ENCODE results near the gene B9D1.
A peak's percentile ranks its signal among the peaks of the same experiment; 100 is the strongest.

B9D1 gene

DNA sequence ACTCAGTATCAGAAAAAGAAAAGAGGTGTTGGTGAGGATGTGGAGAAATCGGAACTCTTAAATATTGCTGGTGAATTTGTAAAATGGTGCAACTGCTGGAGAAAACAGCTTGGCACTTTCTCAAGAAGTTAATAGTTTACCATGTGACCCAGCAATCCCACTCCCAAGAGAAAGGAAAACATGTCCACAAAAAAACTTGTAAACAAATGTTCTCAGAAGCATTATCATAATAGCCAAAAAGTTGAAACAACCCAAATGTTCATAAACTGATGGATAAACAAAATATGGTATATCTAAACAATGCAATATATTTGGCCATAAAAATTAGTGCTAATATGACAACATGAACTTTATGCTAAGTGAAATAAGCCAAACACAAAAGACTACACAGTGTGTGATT lies 13.2 kb upstream of the B9D1 start:
- DNase-seq: no peak

DNA sequence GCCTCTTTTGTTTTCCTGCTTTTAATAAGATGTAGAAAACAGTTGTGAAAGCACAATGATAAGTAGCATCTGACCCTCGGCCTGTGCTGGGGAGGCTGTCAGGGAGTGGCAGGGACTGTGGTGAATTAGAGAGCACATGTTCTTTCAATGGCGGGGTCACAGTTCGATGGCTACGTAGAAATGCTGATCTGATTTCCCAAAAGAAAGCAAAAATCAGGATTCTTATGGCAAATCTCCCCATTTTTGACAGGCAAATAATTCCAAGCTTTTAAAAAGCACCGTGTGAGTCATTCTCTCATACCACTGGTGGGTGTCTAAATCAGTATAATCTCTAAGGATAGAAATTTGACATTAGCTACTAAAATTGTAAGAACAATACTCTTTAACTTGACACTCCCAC lies 11.6 kb upstream of the B9D1 start:
- DNase-seq: no peak

DNA sequence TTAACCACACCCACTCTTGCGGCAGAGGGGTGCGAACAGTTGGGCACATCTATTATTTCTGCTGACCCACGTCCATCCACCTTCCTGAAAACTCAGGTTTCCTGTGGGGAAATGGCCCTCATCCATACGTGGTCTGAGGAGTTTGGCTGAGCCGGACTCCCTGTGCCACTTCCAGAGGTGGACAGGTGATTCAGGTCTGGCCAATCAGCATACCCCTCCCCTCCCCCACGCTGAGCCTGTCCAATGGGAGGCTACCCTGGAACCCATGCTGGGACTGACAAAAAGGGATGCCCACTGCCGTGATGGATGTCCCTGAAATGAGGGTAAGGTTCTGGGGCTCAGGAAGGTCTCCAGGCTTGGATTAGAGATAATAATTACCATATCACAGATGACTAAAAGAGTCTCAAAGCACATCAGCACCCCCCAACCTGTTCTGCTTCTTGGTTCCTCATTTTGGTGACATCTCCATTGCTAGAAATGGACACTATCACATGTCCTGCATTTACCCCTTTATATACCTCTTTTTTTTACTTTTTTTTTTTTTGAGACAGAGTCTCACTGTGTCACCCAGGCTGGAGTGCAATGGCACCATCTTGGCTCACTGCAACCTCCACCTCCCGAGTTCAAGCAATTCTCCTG lies 10.5 kb upstream of the B9D1 start:
- DNase-seq: peak in 1 of 2 donors; percentile 44

DNA sequence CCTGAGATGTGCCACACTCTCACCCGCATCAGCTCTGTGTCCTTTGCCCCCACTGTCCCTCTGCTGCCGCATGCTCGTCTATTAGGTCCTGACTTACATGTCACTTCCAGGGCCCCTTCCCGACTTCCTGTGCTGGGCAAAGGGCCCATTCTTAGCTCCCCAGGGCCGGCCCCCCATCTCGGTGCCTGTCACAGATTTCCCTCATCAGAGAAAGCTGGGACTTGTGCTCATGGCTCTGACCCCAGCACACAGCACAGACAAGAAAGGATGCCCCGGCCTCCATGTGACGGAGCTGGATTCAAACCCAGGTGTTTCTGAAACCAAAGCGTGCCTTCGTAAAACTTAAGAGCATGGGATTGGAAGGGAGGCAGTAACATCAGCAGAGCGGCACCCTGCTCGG lies 9.9 kb upstream of the B9D1 start:
- no peak for DNase-seq

DNA sequence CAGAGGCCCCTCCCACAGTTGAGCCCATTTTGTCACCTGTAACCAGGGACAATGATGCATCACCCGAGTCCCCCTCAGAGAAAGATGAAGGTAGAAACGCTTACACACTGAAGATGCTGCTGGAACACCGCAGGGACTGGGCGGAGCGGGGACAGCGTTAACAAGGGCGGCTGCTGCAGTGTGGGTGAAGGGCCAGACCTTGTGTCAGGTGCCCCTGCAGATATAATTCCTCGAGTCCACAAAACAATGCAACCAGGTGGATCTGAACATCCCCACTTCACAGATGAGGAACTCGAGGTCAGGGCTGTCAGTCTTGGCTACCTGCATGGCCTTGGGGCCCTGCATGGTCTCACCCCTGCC lies 9.5 kb upstream of the B9D1 start:
- DNase-seq: no peak

DNA sequence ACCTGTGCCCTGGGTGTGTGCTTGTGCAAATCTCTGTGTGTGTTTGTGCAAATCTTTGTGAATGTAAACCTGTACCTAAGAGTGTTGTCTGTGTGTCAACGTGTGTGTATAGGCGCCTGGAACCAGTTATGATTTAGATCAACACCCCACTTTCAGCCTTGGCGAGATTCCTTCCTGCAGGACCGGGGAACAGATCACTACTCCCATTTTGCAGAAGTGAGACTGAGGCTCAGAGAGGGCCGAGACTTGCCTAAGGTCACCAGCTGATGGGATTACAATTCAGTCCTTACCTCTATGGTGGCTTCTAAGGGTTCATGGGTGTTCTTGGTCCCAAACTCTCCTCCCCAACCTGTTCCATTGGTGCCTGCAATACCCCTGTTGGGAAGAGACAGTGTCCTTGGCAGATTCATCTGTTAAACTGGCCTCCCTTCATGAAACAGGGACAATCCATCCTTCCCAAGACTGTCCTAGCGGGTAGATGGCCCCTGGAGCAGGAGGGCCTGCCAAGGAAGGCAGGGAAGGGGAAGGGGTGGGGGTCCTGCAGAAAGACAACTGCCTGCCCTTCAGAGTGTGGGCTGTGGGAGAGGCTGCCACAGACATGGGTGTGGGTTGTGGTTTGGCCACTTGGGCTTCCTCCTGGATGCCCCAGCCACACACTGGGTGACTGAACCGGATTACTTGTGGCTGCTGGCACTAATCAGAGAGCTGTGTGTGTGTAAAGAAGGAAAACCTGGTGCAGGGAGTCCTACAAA lies 8.9 kb upstream of the B9D1 start:
- DNase-seq: peak in 1 of 2 donors; percentile 29

DNA sequence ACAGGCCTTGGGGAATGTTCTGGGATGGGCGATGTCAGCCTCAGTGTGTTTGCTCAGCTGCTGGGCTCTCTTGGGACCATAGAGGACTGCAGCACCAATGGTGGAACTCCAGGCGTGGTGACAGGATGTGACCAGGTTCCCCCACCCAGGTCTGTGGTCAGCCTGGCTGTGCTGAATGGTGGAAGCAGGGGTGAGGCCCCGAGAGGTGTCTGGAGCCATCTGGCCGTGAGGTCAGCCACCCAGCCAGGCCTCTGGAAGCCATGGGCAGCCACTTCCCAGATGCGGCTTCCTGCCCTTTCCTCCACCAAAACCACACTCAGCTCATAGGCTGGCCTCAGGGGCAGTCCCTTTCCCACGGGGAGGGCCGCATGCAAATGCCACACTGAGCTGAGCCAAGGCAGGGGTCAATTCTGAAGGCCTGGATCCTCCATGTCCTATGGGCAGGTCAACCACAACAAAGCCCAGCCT lies 8.0 kb upstream of the B9D1 start:
- peak; percentile 69 to 75 for DNase-seq

DNA sequence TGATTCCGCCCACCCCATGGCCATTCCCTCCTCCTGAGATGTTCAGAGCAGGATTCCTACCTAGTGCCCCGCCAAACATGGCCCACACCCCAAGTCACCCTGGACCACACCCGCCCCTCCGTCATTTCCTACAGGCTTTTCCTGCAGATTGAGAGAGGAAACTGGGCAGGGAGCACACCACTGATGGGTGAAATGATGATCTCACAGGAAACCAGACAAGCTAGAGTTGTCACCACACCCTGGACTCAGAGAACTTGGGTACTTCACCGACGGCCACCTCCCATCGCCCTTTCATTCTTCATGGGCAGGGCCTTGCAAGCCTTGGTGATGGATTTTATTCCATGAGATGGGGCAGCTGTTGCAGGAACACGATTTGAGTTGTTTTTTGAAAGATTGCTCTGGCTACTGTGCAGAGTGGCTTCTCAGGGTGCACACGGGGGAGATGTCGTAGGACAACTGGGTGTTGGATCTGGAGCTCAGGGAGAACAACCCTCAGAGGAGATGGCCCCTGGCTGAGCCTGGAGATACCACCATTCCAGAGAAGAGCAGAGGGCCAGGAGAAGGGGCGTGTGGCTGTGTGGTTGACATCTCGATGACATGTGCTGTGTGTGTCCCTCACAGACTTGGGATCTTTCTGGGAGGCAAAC lies 7.4 kb upstream of the B9D1 start:
- peak; percentile 46 to 74 for DNase-seq

DNA sequence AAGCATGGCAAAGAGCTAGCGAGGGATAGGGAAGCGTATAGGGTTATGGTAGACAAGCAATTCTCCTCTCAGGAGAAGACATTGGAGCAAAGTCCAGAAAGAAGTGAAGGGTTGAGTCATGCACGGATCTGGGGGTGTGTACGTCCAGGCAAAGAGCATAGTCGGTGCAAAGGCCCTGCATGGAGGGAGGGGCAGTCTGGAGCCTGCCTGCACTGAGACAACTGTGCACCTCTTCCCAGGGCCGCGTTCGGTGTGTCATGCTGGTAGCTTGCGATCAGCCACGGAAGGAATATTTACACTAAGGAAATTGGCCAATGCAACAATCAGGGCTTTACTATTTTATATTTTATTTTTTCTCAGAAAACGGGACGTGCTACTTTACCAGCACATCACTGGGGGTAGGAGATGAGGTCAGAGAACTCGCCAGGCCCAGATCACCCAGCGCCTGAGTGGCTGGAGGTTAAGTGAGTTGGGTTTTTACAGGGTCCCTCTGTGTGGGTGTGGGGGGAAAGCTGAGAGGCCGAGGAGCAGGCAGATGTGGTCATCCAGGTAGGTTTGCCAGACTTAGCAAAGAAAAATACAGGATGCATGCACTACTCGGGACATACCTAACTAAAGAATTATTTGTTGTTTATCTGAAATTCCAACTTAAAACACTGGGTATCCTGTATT lies 6.7 kb upstream of the B9D1 start:
- no peak for DNase-seq

DNA sequence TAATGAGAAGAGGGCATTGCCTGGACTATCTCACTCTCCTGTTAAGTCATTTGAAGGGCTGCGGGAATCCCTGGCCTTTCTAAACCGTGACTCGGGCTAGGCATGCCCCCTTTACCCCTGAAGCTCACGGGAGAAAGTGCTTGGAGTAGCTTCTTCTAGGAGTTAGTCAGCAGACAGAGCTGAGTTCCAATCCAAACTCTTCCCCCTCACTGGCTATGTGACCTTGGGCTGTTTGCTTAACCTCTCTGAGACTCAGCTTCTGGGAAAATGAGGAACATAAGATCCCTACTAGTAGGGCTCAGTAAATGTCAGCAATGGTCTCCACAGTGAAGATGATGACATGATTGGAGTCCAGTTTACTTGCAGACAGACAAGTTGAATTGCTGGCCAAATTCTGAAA lies 5.7 kb upstream of the B9D1 start:
- DNase-seq: peak; percentile 38 to 44

DNA sequence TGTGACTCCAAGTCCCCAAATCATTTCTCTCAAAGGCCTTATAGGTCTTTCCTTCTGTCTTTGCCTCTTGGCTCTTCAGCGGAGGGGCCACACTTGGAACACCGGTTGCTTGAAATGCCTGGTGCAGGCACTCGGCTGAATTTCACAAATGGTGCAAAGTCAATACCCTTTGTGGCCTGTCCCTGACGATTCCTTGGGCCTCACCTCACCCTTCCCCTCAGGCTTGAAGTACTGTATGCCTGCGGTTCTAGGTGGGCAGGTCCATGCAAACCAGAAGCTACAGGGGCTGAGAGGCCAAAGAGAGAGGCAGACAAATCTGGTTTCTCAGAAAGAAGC lies 4.1 kb upstream of the B9D1 start:
- no peak for DNase-seq

DNA sequence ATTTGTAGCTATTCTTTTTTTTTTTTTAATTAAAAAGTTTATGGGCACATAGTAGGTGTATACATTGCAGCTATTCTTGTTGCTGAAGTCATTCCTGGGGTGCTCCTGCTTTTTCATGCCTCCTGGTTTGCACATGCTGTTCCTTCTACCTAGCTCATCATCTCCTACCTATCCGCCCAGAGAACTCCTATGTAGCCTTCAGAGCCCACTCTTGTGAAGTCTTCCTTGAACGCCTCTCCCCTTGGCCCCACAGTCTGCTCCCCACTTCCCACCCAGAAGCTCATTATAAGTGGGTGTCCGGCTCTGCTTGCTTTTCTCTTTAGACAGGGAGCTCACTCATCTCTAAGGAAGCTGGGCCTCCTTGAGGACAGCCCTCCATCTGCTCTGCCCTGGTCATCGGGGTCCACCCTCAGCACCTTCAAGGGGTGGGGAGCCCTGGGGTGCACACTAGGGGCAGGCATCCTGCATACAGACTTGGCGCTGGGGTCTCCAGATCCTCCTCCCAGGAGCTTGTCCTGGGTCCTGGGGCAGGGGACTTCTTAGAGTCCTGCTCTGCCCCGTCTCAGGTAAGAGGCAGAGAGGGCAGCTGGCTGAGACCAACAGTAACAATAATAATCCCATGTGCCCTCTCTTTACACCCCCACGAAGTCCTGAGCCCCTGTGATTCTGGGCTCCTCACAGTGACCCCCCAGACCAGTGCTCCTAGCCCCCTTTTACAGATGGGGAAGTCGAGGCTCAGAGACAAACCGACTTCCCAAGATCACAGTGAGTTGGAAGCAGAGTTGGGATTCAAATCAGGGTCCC lies 3.5 kb upstream of the B9D1 start:
- DNase-seq: no peak

DNA sequence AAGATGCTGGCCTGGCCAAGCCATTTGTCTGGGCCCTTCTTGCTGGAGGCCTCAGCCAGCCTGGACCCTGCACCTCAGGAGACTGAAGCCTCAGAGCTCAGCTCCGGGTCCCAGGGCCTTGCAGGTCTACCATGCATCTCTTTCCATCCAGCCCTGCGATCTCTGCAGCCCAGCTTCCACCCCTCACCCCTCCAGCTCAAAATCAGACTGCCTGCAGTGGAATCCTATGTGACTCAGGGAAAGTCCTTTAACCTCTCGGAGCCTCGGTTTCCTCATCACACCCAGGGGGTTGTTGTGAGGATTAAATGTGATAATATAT lies 2.9 kb upstream of the B9D1 start:
- DNase-seq: no peak

DNA sequence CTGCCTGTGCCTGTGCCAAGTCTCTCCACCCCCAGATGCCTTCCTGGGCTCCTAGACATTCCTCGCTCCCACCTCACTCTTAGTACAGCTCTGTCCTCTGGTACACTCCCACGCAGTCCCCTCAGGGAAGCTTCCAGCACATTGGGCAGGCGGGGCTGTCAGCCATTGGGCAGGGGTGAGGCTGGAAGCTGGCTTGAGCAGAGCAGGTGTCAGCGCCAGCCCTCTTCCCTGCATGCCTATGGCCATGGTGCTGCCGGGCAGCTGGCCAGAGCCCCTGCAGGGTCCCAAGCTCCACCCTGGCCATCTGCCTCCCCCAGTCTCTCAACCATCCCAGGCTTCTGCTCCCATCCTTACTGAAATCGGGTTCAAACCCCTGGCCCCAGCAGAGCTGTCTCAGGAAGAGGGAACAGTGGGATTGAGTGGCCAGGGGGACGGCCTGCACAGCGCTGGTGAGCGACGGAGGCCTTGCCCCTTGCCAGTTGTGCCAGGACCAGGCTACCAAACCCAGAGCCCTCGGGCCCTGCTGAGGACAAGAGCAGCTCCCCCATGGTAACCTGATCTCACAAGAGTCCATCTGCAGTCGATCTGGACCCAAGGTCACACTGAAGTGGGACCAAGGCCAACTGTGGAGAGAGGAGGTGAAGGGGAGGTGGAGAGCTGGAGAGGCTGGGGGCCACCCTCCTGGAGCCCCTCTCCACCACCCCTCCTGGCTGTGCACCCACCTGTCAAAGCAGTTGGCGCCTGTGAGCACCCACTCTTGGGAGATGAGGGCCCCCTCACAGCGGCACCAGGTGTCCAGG lies 2.4 kb upstream of the B9D1 start:
- no peak for DNase-seq

DNA sequence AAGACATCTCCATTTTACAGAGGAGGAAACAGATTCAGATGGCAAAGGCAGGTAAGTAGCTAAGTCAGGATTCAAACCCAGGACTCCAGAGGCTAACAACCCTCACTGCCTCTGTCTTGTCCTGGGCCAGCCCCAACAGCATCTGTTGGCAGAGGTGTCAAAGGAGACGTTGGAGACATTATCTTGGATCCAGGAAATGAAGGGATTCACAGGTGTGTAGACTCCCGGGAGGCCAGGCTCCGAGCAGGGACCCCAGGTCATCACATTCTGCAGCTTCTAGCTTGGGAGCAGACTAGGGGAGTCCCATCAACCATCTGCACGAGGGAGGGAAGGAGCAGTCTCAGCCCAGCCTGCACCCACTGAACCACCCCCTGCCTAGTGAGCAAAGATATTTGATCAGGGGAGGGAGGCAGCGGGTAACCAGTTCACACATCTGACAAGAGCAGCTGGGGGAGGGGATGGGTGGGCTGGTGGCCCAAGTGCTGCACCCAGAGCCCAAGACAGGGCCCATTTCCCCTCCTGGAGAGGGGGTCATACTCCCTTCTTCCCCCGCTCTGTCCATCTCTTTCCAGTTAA lies 1.0 kb upstream of the B9D1 start:
- DNase-seq: no peak

DNA sequence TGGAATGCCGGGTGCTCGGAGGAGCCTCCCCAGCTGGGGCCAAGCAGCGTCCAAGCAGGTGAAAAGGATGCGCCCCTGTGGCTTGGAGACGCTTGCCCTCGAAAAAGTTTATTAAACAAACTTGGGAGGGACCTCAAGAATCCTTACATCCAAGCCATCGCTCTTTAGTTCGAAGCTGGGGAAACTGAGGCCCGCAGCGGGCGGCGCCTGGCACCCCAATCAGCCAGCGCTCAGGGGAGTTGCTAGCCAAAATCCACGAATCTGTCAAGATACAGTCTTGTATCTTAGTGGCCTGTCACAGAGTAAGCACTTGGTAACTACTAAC lies 553 bp upstream of the B9D1 start:
- DNase-seq: no peak

DNA sequence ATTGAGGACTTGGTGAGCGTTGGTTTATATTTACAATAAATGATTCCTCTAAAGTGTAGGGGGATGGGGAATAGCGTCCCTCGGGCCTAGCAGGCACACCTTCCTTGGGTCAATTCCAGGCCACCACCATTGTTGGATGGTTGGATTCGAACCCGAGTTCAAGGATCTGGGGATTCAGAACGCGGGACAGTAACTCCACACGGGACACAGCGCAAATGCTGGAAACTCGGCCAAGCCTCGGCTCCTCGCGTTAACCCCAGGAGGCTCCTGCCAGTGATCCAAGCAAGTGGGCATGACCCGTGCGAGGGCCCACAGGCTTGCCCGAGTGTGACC lies 613 bp downstream of the B9D1 start:
- DNase-seq: no peak

DNA sequence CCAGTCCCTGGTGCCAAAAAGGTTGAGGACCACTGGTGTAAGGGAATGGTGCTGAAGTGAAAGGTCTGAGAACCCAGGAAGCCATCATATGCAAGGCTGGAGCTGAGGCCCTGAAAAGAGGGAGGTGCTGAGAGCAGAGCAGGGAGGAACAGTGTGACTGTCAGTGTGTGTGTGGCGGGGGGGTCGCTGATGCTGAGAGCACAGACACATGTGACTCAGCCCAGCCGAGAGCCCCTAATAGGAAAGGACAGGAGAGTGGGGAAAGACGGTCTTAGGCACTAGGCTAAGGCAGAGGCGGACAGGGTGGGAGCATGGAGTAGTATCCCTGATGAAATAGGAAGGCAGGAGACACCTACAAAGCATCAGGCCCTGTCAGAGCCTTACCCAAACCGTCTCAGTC lies 1.2 kb downstream of the B9D1 start:
- DNase-seq: no peak

DNA sequence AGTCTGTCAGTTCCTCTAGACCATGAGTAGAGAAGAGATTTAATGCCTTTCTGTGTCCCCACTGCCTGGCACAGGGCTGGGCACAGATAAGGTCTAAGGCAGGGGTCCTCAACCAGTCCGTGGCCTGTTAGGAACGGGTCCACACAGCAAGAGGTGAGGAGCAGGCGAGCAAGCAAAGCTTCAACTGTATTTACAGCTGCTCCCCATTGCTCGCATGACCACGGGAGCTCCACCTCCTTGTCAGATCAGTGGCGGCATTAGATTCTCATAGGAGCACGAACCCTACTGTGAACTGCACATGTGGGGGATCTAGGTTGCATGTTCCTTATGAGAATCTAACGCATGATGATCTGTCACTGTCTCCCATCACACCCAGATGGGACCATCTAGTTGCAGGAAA lies 1.8 kb downstream of the B9D1 start:
- no peak for DNase-seq

DNA sequence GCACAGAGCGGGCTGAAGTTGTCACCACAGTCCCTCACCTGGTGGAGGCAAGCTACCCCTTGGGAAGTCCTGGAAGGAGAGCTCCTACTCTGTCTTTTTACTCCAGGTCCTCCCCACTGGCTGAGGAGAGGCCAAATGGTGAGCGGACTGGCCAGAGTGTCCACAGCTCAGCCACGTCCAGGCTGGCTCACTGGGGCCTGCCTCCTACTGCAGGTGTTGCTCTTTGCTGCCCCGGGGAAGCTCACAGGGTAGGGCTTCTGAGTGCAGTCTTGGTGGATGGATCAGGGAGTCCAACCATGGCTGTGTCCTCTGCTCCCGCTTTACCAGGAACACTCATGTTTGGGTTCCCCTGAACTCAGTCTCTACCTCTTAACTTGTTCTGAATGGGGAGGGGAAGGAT lies 2.7 kb downstream of the B9D1 start:
- DNase-seq: no peak

DNA sequence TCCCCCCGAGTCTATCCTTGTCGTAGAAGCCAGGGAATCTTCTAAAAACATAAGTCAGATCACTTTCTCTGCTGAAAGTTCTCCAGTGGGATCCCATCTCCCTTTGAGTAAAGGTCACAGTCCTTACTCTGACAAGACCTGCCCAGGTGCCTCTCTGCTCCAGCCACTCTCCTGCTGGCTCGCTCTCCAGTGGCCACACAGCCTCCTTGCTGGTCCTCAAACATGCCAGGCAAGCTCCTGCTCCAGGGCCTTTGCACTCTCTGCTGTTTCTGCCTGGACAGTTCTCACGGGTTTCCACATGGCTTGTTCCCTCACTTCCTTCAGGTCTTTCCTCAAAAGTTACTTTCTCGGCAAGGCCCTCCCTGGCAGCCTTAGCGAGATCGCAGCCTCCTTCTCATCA lies 3.4 kb downstream of the B9D1 start:
- DNase-seq: no peak

DNA sequence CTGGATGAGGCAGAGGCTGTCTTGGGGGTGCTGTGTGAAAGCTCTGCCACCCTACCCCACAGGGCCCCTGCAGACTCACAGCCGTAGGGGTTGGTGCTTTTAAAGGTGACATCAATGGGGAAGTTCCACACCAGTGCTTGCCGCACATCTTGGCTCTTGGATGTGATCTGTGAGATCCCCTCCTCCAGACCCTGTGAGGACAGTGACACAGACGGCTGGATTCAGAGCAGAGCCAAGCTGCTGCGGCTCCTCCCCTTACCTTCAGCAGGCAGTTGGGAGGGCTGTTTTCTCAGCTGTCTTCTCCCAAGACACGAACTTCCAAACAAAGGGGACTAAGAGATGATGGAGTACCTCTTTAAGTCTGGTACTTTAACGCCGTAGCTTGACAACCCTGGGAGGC lies 4.8 kb downstream of the B9D1 start:
- DNase-seq: no peak

Data from inflammatory macrophage treated with lipopolysaccharide for 1 hour (primary cell).